Activated CD8-positive, alpha-beta memory T cell treated with anti-CD3 and anti-CD28 coated beads, Interleukin-2, amount 50 U/mL, for 48 hours (primary cell): ENCODE results near the gene RAB26.

Experiments
- DNase-seq: peaks from one replicate; pipeline ENCODE4 v3.0.0-alpha.2; 2020

The RAB26 gene

GRCh38 chr16:2163211-2163881, 14.9 kb downstream of the RAB26 start:
- no peak for DNase-seq

GRCh38 chr16:2165861-2166260, 17.4 kb downstream of the RAB26 start:
- no peak for DNase-seq

- DNase-seq = no peak
These were observed 18.0 kb downstream of the RAB26 start for GRCh38 chr16:2166263-2167067.

- DNase-seq = no peak
These were observed 18.7 kb downstream of the RAB26 start for GRCh38 chr16:2167068-2167638.

- no peak for DNase-seq
These were observed 21.7 kb downstream of the RAB26 start for GRCh38 chr16:2170080-2170479.

- no peak for DNase-seq
These were observed 22.4 kb downstream of the RAB26 start for GRCh38 chr16:2170587-2171435.

- DNase-seq = no peak
These were observed 23.3 kb downstream of the RAB26 start for GRCh38 chr16:2171601-2172178.

GRCh38 chr16:2172688-2173335, 24.4 kb downstream of the RAB26 start:
- no peak for DNase-seq

GRCh38 chr16:2173366-2173765, 24.9 kb downstream of the RAB26 start:
- no peak for DNase-seq

GRCh38 chr16:2173916-2174315, 25.5 kb downstream of the RAB26 start:
- DNase-seq = no peak

- DNase-seq = no peak
These were observed 26.1 kb downstream of the RAB26 start for GRCh38 chr16:2174396-2175131.

- DNase-seq = no peak
These were observed 27.0 kb downstream of the RAB26 start for GRCh38 chr16:2175454-2175853.

GRCh38 chr16:2176047-2176446, 27.6 kb downstream of the RAB26 start:
- no peak for DNase-seq

- no peak for DNase-seq
These were observed 28.7 kb downstream of the RAB26 start for GRCh38 chr16:2177101-2177500.

- no peak for DNase-seq
These were observed 29.1 kb downstream of the RAB26 start for GRCh38 chr16:2177561-2177960.

GRCh38 chr16:2178321-2179106, 30.1 kb downstream of the RAB26 start:
- peak; percentile 82 for DNase-seq

GRCh38 chr16:2179107-2179501, 30.7 kb downstream of the RAB26 start:
- DNase-seq = no peak

- DNase-seq = no peak
These were observed 31.2 kb downstream of the RAB26 start for GRCh38 chr16:2179576-2179975.

GRCh38 chr16:2180461-2180860, 32.0 kb downstream of the RAB26 start:
- DNase-seq = no peak
